ENCODE data around the gene TRIP6. TPM values are rescaled to one million over a fixed set of nuclear protein-coding genes. Genes with fewer than 3 reads are reported as not detected.
"Not testable (repeated sequence)": the region's sequence is repeated elsewhere in the genome, so short reads cannot be mapped to it uniquely, and the experiment has no call there.

TRIP6 gene
- total RNA-seq, 1 donor from 2014 or later = 94.2 TPM

DNA sequence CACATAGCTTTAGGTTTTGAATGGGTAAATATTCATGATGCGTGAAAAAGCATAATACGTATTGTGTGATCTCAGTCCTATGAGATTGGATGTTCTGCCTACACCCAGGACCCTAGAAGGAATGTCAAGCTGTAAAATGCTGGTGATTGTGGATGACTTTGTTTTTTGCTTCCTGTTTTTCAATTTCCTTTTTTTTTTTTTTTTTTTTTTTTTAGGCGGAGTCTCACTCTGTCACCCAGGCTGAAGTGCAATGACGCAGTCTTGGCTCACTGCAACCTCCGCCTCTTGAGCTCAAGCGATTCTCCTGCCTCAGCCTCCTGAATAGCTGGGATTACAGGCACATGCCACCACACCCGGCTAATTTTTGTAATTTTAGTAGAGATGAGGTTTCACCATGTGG is 43.3 kb downstream of the TRIP6 start:
- not testable (repeated sequence) for DNase-seq (ENCODE audit: low read depth)

DNA sequence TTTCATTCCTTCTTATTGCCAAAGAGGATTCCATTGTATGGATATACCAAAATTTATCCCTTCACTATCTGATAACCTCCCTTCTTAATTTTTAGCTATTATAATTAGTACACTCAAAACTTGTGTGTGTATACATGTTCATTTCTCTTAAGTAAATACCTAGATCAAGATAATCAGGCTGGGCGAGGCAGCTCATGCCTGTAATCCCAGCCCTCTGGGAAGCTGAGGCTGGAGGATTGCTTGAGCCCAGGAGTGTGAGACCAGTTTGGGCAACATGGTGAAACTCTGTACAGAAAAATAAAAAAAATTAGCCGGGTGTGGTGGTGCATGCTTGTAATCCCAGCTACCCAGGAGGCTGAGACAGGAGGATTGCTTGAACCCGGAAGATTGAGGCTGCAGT is 44.3 kb downstream of the TRIP6 start:
- DNase-seq (ENCODE audit: low read depth) = no peak

DNA sequence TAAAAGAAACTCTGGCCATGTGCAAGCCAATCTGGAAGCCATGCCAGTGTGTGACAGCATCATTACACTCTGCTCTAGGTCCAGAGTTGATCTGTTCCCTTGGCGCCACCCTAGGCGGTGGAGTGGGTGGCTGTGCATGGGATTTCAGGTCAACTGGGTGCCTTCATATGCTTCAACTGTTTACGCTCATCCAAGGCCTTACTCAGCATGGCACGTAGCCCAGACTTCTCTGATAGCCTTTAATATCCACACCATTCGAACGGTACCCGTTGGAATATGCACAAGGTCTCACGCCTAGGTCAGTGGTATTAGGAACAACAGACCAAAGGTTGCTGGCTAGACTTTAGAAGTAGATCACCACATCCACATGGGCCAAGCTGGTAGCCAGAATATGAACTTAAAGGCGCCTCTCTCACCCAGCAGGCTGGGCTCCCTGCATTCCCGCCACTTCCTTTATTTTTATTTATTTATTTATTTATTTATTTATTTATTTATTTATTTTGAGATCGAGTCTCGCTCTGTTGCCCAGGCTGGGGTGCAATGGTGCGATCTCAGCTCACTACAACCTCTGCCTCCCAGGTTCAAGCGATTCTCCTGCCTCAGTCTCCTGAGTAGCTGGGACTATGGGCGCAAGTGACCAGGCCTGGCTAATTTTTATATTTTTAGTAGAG is 47.2 kb downstream of the TRIP6 start:
- no peak for DNase-seq (ENCODE audit: low read depth)

DNA sequence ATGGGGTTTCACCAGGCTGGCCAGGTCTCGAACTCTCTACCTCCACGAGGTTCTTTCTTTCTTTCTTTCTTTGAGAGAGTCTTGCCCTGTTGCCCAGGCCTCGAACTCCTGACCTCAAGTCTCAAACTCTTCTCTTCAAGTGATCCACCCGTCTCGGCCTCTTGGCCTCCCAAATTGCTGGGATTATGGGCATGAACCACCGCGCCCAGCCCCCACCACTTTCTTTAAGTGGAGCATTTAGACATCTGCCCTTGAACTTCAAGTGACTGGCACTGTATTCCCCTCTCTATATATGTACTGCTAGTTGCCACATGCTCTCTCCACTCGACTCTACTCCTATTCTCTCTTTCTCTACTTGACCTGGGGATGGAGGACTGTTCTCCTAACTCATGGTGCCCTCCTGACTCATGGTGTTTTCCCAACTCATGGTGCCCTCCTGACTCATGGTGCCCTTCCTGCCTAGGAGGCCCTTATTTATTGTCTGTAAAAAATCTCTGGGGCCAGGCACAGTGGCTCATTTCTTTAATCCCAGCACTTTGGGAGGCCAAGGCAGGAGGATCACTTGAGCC is 47.8 kb downstream of the TRIP6 start:
- DNase-seq (ENCODE audit: low read depth) = no peak

DNA sequence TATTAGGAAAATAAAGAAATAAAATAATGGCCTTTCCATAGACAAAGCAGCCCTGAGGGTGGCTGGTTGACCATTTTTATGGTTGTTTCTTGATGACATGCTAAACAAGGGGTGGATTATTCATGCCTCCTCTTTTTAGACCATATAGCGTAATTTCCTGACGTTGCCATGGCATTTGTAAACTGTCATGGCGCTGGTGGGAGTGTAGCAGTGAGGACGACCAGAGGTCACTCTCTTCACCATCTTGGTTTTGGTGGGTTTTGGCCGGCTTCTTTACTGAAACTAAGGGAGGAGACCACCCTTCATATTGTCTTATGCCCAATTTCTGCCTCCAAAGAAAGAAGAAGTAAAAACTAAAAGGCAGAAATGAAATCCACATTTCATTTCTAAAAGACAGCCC is 52.1 kb downstream of the TRIP6 start:
- DNase-seq (ENCODE audit: low read depth) = not testable (repeated sequence)

DNA sequence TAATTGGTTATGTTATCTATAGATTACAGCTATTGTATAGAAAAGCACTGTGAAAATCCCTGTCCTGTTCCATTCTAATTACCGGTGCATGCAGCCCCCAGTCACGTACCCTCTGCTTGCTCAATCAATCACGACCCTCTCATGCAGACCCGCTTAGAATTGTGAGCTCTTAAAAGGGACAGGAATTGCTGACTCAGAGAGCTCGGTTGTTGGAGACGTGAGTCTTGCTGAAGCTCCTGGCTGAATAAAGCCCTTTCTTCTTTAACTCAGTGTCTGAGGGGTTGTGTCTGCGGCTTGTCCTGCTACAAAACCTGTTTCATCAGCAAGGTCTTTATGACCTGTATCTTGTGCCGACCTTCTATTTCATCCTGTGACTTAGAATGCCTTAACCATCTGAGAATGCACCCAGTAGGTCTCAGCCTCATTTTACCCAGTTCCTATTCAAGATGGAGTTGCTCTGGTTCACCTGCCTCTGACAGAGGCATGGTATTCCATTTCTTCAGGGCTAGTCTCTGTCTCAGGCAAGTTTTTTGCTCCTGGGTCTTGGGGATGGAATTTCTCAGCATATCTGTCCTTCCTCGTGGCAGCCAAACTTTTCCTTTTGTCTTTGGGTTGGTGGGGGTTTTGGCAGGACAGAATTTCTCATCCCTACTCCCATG is 52.7 kb downstream of the TRIP6 start:
- DNase-seq (ENCODE audit: low read depth) = not testable (repeated sequence)

DNA sequence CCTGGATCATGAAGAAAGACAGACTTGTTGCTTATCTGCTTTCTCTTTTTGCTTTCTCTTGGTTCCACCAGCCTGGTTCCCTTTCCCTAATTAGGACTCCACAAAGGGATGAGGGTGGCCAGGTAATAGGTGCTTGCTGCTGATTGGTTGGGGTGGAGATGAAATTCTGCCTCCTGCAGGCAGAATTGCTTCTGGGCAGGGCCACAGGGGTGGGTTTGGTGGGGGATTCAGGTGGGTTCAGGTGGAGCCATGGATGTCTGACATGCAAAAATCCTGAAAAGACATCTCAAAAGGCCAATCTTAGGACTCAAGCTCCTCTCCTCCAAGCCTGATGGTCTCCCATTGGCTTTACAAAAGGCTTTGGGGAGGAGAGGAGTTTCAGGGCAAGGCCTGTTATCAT is 53.9 kb downstream of the TRIP6 start:
- DNase-seq (ENCODE audit: low read depth) = no peak

Small RNAs within 50 kb of the gene (microRNA-seq; reads per million reads assigned to microRNA genes)
- not detected for gene MIR6875

Other genes with a start within 250 kb of the TRIP6 start
- not detected in 2 replicates for gene TFR2, start 225.8 kb upstream of the TRIP6 start, total RNA-seq
- gene ACTL6B, start 210.9 kb upstream of the TRIP6 start, total RNA-seq = not detected in 2 replicates
- 96.5 and 115 TPM in 2 replicates for gene GNB2, start 193.6 kb upstream of the TRIP6 start, total RNA-seq
- 25.8 and 30.4 TPM in 2 replicates for gene GIGYF1, start 173.1 kb upstream of the TRIP6 start, total RNA-seq
- gene POP7, start 161.3 kb upstream of the TRIP6 start, total RNA-seq = 36.2 and 46.9 TPM in 2 replicates
- gene EPO, start 146.9 kb upstream of the TRIP6 start, total RNA-seq = 0.16 and 0.88 TPM in 2 replicates
- 0.05 TPM in 1 of 2 replicates, not detected in the other for gene ZAN, start 133.8 kb upstream of the TRIP6 start, total RNA-seq
- 63.7 and 84.1 TPM in 2 replicates for gene EPHB4, start 39.9 kb upstream of the TRIP6 start, total RNA-seq
- 13.4 and 23.8 TPM in 2 replicates for gene SLC12A9, start 14.7 kb upstream of the TRIP6 start, total RNA-seq
- gene SRRT, start 7.7 kb downstream of the TRIP6 start, total RNA-seq = 44.7 and 55.7 TPM in 2 replicates
- 8.5 and 14.3 TPM in 2 replicates for gene UFSP1, start 22.3 kb downstream of the TRIP6 start, total RNA-seq
- gene ACHE, start 28.5 kb downstream of the TRIP6 start, total RNA-seq = 51.0 and 84.4 TPM in 2 replicates
- gene MUC3A, start 82.1 kb downstream of the TRIP6 start, total RNA-seq = not detected in 2 replicates
- not detected in 2 replicates for gene MUC12, start 102.2 kb downstream of the TRIP6 start, total RNA-seq
- gene MUC17, start 152.7 kb downstream of the TRIP6 start, total RNA-seq = not detected in 2 replicates
- gene TRIM56, start 218.1 kb downstream of the TRIP6 start, total RNA-seq = 7.8 and 7.9 TPM in 2 replicates

All from myocyte (in vitro differentiated cells).